ENCODE measurements around the gene RBM43.
"Not testable (repeated sequence)": the region's sequence is repeated elsewhere in the genome, so short reads cannot be mapped to it uniquely, and the experiment has no call there.

RBM43 gene

DNA sequence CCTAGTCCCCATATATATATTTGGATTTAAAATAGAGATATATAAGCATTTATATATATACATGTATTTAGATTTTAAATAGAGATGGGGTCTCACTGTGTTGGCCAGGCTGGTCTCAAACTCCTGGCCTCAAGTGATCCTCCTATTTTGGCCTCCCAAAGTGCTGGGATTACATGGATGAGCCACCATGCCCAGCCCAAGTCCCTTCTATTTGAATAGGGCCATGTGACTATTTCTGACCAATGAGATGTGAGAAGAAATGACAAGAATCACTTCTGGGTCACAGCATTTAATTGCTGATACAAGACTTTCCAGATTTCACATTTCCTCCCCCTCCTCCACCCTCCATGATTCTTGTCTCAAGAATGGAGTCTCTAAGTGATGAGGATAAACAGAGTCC lies 6.4 kb upstream of the RBM43 start:
- no peak for DNase-seq (ENCODE audit: low spot score)

DNA sequence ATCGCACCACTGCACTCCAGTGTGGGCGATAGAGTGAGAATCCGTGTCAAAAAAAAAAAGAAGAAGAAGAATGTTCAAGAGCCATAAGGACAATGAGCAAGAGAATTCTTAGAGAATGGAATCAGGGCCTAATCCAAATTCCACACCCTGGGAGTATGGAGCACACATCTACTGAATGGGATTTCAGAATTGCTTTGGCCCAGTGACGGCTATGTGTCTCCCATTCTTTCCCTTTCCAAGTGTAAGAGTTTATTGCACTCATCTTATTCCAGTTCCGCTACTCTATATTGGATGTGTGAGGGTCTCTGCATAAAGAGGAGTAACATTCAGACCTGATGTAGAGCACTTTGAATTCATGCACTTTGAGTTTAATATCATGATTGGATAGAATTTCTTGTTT lies 5.9 kb upstream of the RBM43 start:
- DNase-seq (ENCODE audit: low spot score): no peak

DNA sequence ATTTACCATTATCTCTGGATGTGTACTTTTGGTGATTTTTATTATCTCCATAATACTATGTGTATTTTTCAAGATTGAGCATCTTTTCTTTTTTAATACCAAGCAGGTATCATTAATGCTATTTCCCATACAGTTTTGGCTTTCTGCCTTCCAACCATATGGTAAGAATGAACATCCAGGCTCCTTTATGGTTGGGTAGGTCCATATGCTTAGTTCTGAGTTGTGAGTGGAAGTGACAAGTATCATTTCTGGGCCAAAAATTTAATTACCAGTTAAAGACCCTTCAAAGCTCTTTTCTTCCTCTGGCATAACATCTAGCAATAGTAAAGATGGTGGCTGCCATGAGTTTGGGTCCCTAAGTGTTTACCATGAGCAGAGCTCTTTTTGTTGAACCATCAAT lies 4.3 kb upstream of the RBM43 start:
- DNase-seq (ENCODE audit: low spot score): no peak

DNA sequence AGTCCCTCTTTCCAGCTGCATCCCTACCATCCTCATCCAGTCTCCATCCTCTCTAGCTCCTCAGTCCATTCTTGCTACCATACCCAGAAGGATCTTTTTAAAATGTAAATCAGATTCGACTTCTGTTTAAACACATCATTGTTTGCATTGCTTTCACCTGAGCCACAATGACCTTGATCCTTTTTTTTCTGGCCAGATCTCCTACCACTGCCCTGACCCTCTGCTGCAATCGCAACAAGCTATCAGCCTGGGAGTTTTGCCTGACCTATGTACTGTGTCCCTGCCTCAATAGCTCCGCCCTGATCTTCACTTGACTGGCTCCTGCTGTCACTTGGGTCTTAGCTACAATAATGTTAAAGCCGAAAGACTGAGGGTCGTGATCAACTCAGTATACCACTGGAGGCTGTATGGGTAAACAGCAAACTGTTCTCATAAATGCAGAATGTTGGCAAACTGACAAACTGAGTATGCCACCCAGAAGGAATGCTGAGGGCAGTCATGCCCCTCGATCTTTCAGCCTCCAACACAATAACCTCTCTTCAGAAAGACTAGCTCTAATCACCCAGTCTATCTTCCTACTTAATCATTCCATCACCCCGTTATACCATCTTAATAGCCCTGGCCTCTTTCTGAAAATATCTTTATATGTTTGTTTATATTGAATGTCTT lies 2.6 kb upstream of the RBM43 start:
- DNase-seq (ENCODE audit: low spot score): no peak

DNA sequence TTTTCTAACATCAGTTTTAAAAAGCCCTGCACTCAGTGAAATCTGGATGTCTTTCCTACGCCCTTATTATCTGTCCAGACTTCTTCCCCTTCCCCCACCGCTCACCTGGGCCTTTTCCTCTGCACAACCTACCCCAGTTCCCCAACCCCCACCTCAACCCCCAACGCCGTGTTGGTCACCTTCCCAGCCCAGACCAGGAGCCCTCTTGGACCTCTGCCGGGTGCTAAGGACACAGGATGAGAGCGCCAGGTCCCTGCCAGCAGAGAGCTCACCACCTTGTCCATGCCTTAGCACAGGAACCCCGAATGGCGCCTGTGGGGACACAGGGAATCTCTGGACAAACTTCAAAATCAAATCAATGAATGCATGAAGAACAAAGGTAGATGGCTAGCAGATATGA lies 966 bp upstream of the RBM43 start:
- DNase-seq (ENCODE audit: low spot score): no peak

DNA sequence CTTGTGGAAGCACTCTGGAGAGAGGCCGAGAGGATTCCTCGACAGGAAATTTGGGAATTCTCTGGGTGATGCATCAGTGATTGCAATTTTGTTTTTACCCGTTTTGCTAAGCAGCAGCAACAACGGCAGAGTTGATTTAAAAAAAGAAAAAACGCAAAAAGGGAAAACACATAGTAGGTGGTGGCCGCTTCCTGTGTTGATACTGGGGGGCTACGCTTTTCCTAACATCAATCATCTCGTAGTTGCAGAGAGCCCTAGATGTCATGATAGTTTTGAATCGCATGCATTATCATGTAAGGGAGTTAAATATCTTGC lies 271 bp upstream of the RBM43 start:
- peak; percentile 10 for DNase-seq (ENCODE audit: low spot score)

DNA sequence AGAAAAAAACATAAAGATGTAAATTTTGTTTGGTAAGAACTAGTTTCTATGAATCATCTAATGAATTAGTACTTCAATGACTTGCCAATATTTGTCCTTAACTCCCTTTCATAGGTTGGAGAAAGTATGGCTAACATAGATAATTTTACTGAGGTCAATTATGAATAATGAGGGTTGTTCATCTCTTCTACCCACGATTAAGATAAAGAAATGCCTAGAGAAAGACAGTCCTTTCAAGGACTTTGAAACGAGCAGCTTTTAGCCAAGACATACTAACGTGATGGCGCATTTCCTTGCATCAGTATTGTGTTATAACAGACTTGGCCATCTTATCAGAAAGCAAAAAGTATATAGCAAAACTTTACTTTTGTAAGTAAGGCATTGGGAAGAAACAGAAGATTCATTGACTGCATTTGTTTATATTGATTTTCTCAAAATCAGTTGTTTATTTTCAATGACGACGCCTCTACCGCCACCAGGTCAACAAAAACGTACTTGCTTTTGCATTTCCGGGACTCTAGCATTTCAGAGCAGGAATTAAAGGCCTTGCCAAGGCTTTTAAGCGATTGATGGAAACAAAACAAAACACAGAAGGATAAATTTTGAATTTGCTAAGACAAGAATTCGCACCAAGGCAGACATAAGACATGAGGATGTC lies 961 bp downstream of the RBM43 start:
- DNase-seq (ENCODE audit: low spot score): no peak

DNA sequence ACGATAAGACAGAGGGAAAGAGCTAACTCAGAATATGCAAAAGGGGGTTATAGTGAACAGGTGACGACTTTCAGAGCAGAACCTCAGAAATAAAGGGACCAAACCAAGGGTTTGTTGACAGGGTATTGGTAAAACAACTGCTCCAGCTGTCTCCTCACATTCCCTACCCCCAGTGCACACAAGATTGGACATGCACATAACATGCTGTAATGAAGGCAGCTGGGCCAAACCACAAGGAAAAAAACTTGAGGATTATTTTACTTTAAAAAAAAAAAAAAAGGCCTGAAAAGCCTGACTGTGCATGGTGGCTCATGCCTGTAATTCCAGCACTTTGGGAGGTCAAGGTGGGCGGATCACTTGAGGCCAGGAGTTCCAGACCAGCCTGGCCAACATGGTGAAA lies 3.5 kb downstream of the RBM43 start:
- DNase-seq (ENCODE audit: low spot score): no peak

DNA sequence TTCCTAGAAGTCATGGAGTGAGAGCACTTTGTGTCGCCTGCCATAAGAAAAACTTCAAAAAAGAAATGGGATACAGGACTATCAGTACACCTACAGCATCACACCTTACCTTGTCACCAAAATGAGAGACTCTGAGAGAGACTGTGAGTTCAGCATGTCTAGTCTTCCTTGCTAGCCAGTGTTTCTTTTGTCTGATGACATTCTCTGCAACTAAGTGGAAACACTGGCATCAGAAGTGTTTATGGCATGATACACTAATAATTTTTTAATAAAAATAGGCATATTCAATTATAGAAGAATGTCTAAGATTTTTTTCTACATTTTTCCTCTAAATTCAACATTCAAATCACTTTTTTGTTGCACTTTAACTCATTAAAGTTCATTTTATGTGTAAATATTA lies 9.0 kb downstream of the RBM43 start:
- no peak for DNase-seq (ENCODE audit: low spot score)

DNA sequence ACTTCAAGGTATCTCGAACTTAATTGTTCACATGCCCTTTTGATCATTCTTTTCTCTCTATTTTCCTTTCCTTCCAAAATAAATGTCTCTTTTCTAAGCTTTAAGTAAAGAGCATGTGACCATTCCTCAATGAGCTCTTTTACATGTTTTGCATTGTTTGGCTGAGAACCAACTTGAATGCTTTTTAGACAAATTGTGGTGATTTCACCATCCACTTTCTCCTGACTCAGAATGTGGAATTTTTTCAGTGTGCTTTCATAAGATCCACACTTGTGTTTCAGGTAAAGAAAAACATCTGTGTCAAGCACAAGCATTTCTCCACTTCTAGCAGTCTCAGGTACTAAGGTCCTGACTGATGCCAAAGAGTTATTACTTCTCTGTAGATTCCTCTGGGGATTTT lies 10.7 kb downstream of the RBM43 start:
- DNase-seq (ENCODE audit: low spot score): no peak

DNA sequence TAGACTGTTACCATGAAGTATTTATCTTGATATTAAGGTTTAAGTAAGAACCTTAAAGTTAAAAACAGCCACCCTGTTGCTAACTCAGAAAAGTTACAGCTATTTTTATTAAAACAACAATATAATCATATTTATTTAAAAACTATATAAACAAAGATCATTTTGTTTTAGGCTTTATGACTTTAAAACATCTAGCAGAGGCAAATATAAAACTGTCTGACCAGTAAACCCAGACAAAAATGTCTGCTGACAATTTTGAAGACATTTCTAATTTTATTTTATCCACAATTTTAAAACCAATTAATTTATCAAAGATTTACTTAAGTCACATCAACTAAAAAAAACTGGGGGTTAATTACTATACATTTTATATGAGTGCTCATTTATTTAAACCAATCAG lies 14.2 kb downstream of the RBM43 start:
- no peak for DNase-seq (ENCODE audit: low spot score)

DNA sequence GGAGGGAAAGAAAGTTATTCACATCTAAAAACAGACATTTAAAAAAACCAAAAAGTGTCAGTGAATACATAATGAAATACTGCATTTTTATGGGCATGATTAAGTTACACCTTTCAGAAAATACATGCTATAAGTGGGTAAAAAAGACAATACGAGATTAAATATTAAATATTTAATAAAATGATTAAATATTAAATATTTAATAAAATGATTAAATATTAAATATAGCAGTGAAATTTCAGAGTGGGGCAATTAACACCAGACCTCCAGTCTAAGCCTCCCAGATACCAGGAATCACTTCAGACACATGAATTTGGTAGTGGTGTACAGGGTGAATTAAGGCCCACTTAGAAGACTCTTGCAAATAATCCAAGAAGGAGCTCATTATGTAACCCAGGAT lies 15.5 kb downstream of the RBM43 start:
- no peak for DNase-seq (ENCODE audit: low spot score)

DNA sequence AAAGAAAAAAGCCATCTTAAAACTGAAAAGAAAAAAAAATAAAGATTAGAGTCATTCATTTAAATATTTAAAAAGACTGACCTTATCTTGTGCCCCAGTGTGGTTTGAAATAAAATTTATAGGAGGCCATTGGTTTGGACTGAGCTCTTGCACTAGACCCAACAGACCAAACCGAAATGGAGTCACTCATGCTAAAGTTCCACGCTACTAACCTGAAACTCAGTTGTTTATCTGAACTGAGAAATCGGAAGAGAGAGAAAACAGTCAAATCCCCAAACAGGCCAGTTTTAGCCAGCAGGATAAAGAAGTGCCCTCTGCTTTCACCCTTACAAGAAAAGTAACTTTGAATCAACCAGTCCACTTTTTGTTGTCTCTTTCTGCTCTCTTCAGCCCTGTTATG lies 18.2 kb downstream of the RBM43 start:
- no peak for DNase-seq (ENCODE audit: low spot score)

DNA sequence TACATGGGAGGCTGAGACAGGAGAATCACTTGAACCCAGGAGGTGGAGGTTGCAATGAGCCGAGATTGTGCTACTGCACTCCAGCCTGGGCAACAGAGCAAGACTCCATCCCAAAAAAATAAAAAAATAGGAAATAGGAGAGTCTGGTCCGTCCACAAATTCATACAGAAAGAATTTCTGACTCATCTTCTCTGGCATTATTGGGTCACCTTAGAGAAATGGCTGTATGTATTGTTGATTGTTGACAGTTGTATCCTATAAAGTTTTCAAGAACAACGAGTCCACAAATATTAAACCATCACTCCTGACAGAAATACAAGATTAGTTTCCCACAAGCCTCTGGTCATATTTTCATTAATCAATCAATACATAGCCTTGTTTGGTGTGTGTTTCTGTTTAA lies 20.4 kb downstream of the RBM43 start:
- no peak for DNase-seq (ENCODE audit: low spot score)

DNA sequence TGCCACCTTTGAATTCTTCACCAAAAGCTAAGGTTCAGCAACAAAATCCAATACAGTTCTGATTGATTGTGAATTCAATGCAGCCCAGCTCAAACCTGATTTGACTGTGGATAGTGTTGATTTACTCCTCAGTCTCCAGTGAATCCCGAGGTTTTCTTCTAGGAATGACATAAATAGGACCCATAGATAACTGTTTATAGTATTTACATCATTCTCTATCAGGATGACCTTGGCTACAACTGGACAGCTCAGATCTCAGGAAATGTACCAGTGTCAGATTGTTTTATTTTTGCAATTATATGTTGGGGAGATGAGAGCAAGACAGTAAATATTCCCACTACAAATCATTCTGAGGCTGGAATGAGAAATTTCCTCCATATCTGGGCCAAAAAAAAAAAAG lies 21.2 kb downstream of the RBM43 start:
- no peak for DNase-seq (ENCODE audit: low spot score)

DNA sequence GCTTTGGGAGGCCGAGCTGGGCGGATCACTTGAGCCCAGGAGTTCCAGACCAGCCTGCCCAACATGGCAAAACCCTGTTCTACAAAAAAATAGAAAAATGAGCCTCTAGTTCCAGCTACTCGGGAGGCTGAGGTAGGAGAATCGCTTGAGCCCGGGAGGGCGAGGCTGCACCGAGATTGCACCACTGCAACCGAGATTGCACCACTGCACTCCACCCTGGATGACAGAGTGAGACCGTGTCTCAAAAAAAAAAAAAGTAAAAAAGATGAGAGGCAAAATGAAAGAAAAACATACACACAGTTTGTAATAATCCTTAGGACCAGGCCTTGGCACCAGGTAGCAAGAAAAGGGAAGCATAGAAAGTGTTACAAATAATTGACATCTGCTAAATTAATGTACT lies 22.0 kb downstream of the RBM43 start:
- no peak for DNase-seq (ENCODE audit: low spot score)

DNA sequence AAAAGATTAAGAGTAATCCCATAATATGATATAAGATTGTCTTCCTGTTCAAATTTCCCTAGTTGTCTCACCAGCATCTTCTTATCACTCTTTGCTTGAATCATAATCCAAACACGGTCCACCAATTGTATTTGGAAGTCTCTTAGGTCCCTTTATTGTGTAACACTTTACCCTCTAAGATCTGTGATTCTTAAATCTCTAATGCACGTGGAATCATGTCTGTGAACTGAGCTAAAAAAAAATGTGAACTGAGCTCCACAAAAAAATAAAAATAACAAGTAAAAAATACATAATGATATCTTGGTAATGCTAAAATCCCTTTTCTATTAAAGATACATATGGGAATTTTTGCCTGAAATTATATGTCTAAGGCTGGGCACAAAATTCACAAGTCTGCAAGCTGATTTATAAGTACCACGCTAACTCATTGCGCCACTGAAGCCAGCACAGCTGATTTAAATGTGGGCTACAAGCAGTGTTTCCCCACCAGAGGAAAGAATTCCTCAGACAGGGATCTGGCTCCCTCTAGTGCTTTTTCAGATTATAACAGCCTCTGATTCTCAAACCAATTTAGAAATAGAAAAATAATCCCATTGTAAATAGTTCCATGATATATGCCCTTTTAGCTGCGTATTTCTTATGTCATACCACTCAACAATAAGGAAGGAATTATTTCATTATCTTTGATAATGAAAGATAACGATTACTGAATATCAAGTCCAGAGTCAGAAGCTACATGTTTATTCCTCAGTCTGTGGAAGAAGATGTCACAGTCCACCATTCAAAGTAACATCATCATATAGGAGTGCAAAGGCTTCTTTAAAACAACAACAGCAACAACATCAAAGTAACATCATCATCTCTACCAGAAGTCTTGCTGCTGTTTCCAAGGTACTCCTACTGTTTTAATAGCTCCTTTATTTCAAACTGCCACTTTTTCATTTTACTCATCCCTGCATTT lies 22.9 kb downstream of the RBM43 start:
- DNase-seq (ENCODE audit: low spot score): peak; percentile 37

DNA sequence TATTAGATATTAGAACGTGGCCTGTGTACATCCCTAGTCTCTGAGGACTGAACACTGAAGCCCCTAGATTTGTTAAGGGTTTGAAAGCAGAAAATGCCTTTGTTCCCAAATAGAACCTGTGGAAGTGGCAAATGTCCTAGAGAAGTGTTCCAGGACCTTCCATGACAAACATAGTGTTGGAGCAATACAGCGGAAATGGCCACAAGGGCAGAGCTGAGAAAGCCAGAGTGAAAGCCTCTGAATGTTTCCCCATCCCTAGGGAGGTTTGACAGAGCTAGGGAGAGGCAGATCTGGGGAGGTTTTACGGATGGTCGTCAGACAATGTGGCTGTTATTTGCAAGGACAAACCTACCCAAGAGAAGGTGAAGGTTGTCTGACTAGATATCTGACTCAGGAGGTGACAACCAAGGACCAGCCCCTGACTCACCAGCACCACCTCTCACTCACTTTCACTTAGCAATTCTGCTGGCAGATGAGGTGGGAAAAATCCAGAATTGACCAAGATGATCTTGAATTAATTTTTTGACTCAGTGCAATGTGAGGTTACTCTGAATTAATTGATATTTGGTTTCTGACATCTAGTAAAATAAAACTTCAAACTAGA lies 24.1 kb downstream of the RBM43 start:
- DNase-seq (ENCODE audit: low spot score): no peak

DNA sequence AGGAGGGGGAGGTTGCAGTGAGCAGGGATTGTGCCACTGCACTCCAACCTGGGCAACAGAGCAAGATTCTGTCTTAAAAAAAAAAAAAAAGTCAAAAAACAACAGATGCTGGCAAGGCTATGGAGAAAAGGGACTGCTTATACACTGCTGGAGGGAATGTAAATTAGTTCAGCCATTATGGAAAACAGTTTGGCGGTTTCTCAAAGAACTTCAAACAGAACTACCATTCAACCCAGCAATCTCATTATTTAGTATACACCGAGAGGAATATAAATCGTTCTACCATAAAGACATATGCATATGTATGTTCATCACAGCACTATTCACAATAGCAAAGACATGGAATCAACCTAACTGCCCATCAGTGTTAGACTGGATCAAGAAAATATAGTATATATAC lies 27.9 kb downstream of the RBM43 start:
- not testable (repeated sequence) for DNase-seq (ENCODE audit: low spot score)

DNA sequence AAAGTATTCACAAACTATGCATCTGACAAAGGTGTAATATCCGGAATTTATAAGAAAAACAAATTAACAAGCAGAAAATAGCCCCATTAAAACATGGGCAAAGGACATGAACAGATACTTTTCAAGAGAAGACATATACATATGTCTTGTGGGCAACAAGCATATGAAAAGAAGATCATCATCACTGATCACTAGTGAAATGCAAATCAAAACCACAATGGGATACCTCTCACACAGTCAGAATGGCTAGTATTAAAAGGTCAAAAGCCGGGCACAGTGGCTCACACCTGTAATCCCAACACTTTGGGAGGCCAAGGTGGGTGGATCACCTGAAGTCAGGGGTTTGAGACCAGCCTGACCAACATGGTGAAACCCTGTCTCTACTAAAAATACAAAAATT lies 28.4 kb downstream of the RBM43 start:
- DNase-seq (ENCODE audit: low spot score): not testable (repeated sequence)

DNA sequence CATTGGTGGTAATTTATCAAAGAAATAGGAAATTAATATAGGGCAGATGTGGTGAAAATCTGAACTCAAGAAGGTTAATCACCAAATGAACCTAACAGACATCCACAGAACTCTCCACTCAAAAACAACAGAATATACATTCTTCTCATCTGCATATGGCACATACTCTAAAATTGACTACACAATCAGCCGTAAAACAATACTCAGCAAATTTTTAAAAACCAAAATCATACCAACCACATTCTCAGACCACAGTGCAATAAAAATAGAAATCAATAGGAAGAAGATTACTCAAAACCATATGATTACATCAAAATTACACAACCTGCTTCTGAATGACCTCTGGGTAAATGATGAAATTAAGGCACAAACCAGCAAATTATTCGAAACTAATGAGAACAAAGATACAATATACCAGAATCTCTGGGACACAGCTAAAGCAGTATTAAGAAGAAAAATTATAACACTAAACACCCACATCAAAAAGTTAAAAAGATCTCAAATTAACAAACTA lies 31.0 kb downstream of the RBM43 start:
- no peak for DNase-seq (ENCODE audit: low spot score)

DNA sequence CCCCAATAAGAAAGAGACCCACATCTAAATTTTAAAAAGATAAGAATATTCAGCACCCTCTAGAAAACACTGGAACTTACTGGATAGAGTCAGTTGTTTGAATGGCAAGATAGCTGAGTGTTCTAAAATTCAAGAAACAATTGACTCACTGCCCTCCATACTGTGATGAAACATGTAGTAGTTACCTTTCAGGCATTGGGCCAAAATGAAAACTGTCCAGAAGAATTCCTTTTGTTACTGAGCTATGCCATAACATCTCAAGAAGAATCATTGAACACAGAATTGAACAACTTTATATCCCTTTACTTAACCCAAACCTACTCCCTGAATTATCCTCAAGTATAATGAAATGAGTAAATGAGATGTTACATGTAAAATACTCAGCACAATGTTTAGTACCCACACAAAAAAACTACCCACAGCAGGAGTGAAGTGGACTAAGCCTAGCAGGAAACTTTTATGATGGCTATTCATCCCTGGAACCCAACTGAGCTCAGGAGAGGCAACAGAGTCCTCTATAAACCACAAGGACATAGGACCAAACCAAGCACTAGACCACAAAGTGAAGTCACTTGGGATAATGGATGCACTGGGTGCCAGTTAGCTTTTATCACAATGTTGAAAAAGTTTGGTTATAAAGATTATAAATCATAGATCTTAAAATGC lies 32.7 kb downstream of the RBM43 start:
- no peak for DNase-seq (ENCODE audit: low spot score)

All from germinal center (tissue), 1 donor.